Measurements from ENCODE around the gene SERGEF. TPM values are rescaled to one million over a fixed set of nuclear protein-coding genes. Genes with fewer than 3 reads are reported as not detected.
"Not testable (repeated sequence)": the region's sequence is repeated elsewhere in the genome, so short reads cannot be mapped to it uniquely, and the experiment has no call there.

SERGEF gene
- total RNA-seq, 1 donor, result 61.8 TPM

GRCh38 chr11:18011633-18012032, 1.2 kb downstream of the SERGEF start:
- Histone ChIP-seq H3K4me1 (ENCODE audit: insufficient read depth, low read length) (peaks cover 17% of the 10 kb centered on the region), H3K4me3 (ENCODE audit: low read length) (no peak overlapping the region), H3K9me3 (ENCODE audit: low read depth, low read length) (no peaks in the 10 kb centered on the region), H3K27me3 (ENCODE audit: insufficient read depth, low read length) (peaks cover 5% of the 10 kb centered on the region)

GRCh38 chr11:18010977-18011586, 1.8 kb downstream of the SERGEF start:
- Histone ChIP-seq H3K9me3 (ENCODE audit: low read depth, low read length) (no peaks in the 10 kb centered on the region), H3K27me3 (ENCODE audit: insufficient read depth, low read length) (peaks cover 5% of the 10 kb centered on the region)

GRCh38 chr11:18010121-18010670, 2.7 kb downstream of the SERGEF start:
- H3K4me1 ChIP-seq (ENCODE audit: insufficient read depth, low read length), result peaks cover 17% of the 10 kb centered on the region
- peaks cover 5% of the 10 kb centered on the region for H3K27me3 ChIP-seq (ENCODE audit: insufficient read depth, low read length)
- H3K9me3 ChIP-seq (ENCODE audit: low read depth, low read length), result no peaks in the 10 kb centered on the region
- no peak overlapping the region for H3K4me3 ChIP-seq (ENCODE audit: low read length)

More at GRCh38 chr11:18010977-18011586, 1.8 kb downstream of the SERGEF start:
- peaks cover 17% of the 10 kb centered on the region for H3K4me1 ChIP-seq (ENCODE audit: insufficient read depth, low read length)
- no peak overlapping the region for H3K4me3 ChIP-seq (ENCODE audit: low read length)

GRCh38 chr11:18005376-18006129, 7.3 kb downstream of the SERGEF start:
- no peaks in the 10 kb centered on the region for H3K4me1 ChIP-seq (ENCODE audit: insufficient read depth, low read length)
- no peaks in the 10 kb centered on the region for H3K27me3 ChIP-seq (ENCODE audit: insufficient read depth, low read length)
- no peak overlapping the region for H3K4me3 ChIP-seq (ENCODE audit: low read length)
- H3K9me3 ChIP-seq (ENCODE audit: low read depth, low read length), result no peaks in the 10 kb centered on the region

GRCh38 chr11:18001191-18001590, 11.7 kb downstream of the SERGEF start:
- H3K4me1 ChIP-seq (ENCODE audit: insufficient read depth, low read length), result no peaks in the 10 kb centered on the region
- no peaks in the 10 kb centered on the region for H3K9me3 ChIP-seq (ENCODE audit: low read depth, low read length)
- no peak overlapping the region for H3K4me3 ChIP-seq (ENCODE audit: low read length)
- H3K27me3 ChIP-seq (ENCODE audit: insufficient read depth, low read length), result no peaks in the 10 kb centered on the region

- Histone ChIP-seq H3K27me3 (ENCODE audit: insufficient read depth, low read length) (no peaks in the 10 kb centered on the region), H3K9me3 (ENCODE audit: low read depth, low read length) (no peaks in the 10 kb centered on the region), H3K4me1 (ENCODE audit: insufficient read depth, low read length) (no peaks in the 10 kb centered on the region), H3K4me3 (ENCODE audit: low read length) (no peak overlapping the region)
Observed at GRCh38 chr11:18000760-18001159, 12.1 kb downstream of the SERGEF start.

GRCh38 chr11:18000128-18000527, 12.7 kb downstream of the SERGEF start:
- H3K4me1 ChIP-seq (ENCODE audit: insufficient read depth, low read length); H3K9me3 ChIP-seq (ENCODE audit: low read depth, low read length); H3K27me3 ChIP-seq (ENCODE audit: insufficient read depth, low read length); H3K4me3 ChIP-seq (ENCODE audit: low read length): not testable (repeated sequence)

- no peaks in the 10 kb centered on the region for H3K9me3 ChIP-seq (ENCODE audit: low read depth, low read length)
- H3K4me3 ChIP-seq (ENCODE audit: low read length), result no peak overlapping the region
- H3K27me3 ChIP-seq (ENCODE audit: insufficient read depth, low read length), result no peaks in the 10 kb centered on the region
- no peaks in the 10 kb centered on the region for H3K4me1 ChIP-seq (ENCODE audit: insufficient read depth, low read length)
Observed at GRCh38 chr11:17992916-17993315, 19.9 kb downstream of the SERGEF start.

GRCh38 chr11:17991783-17992433, 20.9 kb downstream of the SERGEF start:
- Histone ChIP-seq H3K4me1 (ENCODE audit: insufficient read depth, low read length) (no peaks in the 10 kb centered on the region), H3K4me3 (ENCODE audit: low read length) (no peak overlapping the region), H3K9me3 (ENCODE audit: low read depth, low read length) (no peaks in the 10 kb centered on the region), H3K27me3 (ENCODE audit: insufficient read depth, low read length) (no peaks in the 10 kb centered on the region)

GRCh38 chr11:17989306-17989705, 23.5 kb downstream of the SERGEF start:
- H3K4me3 ChIP-seq (ENCODE audit: low read length), result no peak overlapping the region
- no peaks in the 10 kb centered on the region for H3K9me3 ChIP-seq (ENCODE audit: low read depth, low read length)
- no peaks in the 10 kb centered on the region for H3K27me3 ChIP-seq (ENCODE audit: insufficient read depth, low read length)
- no peaks in the 10 kb centered on the region for H3K4me1 ChIP-seq (ENCODE audit: insufficient read depth, low read length)

GRCh38 chr11:17988465-17988864, 24.4 kb downstream of the SERGEF start:
- Histone ChIP-seq H3K27me3 (ENCODE audit: insufficient read depth, low read length) (no peaks in the 10 kb centered on the region), H3K4me1 (ENCODE audit: insufficient read depth, low read length) (no peaks in the 10 kb centered on the region), H3K9me3 (ENCODE audit: low read depth, low read length) (no peaks in the 10 kb centered on the region), H3K4me3 (ENCODE audit: low read length) (no peak overlapping the region)

GRCh38 chr11:17987826-17988225, 25.0 kb downstream of the SERGEF start:
- Histone ChIP-seq H3K4me3 (ENCODE audit: low read length) (no peak overlapping the region), H3K27me3 (ENCODE audit: insufficient read depth, low read length) (no peaks in the 10 kb centered on the region), H3K9me3 (ENCODE audit: low read depth, low read length) (no peaks in the 10 kb centered on the region), H3K4me1 (ENCODE audit: insufficient read depth, low read length) (no peaks in the 10 kb centered on the region)

GRCh38 chr11:17986711-17987220, 26.1 kb downstream of the SERGEF start:
- no peaks in the 10 kb centered on the region for H3K4me1 ChIP-seq (ENCODE audit: insufficient read depth, low read length)
- H3K4me3 ChIP-seq (ENCODE audit: low read length), result no peak overlapping the region
- H3K27me3 ChIP-seq (ENCODE audit: insufficient read depth, low read length), result no peaks in the 10 kb centered on the region
- H3K9me3 ChIP-seq (ENCODE audit: low read depth, low read length), result no peaks in the 10 kb centered on the region

GRCh38 chr11:17986007-17986710, 26.7 kb downstream of the SERGEF start:
- no peak overlapping the region for H3K4me3 ChIP-seq (ENCODE audit: low read length)

GRCh38 chr11:17985517-17985916, 27.3 kb downstream of the SERGEF start:
- Histone ChIP-seq H3K9me3 (ENCODE audit: low read depth, low read length) (no peaks in the 10 kb centered on the region), H3K4me3 (ENCODE audit: low read length) (no peak overlapping the region), H3K4me1 (ENCODE audit: insufficient read depth, low read length) (no peaks in the 10 kb centered on the region), H3K27me3 (ENCODE audit: insufficient read depth, low read length) (no peaks in the 10 kb centered on the region)

More at GRCh38 chr11:17986007-17986710, 26.7 kb downstream of the SERGEF start:
- no peaks in the 10 kb centered on the region for H3K27me3 ChIP-seq (ENCODE audit: insufficient read depth, low read length)
- no peaks in the 10 kb centered on the region for H3K4me1 ChIP-seq (ENCODE audit: insufficient read depth, low read length)
- no peaks in the 10 kb centered on the region for H3K9me3 ChIP-seq (ENCODE audit: low read depth, low read length)
